ENCODE results near the gene UBR3.

The UBR3 gene

GRCh38 chr2:169961911-169962310 lies 134.7 kb downstream of the UBR3 start:
- no peak for DNase-seq

- no peak for DNase-seq
Observed at GRCh38 chr2:169963786-169964185, 136.5 kb downstream of the UBR3 start.

GRCh38 chr2:169964740-169965139 lies 137.5 kb downstream of the UBR3 start:
- DNase-seq: no peak

- no peak for DNase-seq
Observed at GRCh38 chr2:169965495-169965894, 138.2 kb downstream of the UBR3 start.

- DNase-seq: no peak
Observed at GRCh38 chr2:169966454-169966853, 139.2 kb downstream of the UBR3 start.

GRCh38 chr2:169968743-169969142 lies 141.5 kb downstream of the UBR3 start:
- DNase-seq: no peak

GRCh38 chr2:169975221-169975620 lies 148.0 kb downstream of the UBR3 start:
- DNase-seq: no peak

GRCh38 chr2:169976335-169976851 lies 149.1 kb downstream of the UBR3 start:
- no peak for DNase-seq

- no peak for DNase-seq
Observed at GRCh38 chr2:169977530-169977929, 150.3 kb downstream of the UBR3 start.

- no peak for DNase-seq
Observed at GRCh38 chr2:169978402-169979017, 151.3 kb downstream of the UBR3 start.

- DNase-seq: no peak
Observed at GRCh38 chr2:169979025-169979424, 151.8 kb downstream of the UBR3 start.

GRCh38 chr2:169980001-169980400 lies 152.7 kb downstream of the UBR3 start:
- no peak for DNase-seq

GRCh38 chr2:169980643-169981042 lies 153.4 kb downstream of the UBR3 start:
- no peak for DNase-seq

GRCh38 chr2:169982929-169983328 lies 155.7 kb downstream of the UBR3 start:
- no peak for DNase-seq

GRCh38 chr2:169983506-169983905 lies 156.3 kb downstream of the UBR3 start:
- DNase-seq: no peak

- DNase-seq: no peak
Observed at GRCh38 chr2:169984145-169984544, 156.9 kb downstream of the UBR3 start.

GRCh38 chr2:169994752-169995151 lies 167.5 kb downstream of the UBR3 start:
- no peak for DNase-seq

- no peak for DNase-seq
Observed at GRCh38 chr2:169997140-169997887, 170.1 kb downstream of the UBR3 start.

- DNase-seq: peak; percentile 99
Observed at GRCh38 chr2:169999054-169999453, 171.8 kb downstream of the UBR3 start.

GRCh38 chr2:170002096-170002495 lies 174.8 kb downstream of the UBR3 start:
- DNase-seq: no peak

GRCh38 chr2:170005702-170006101 lies 178.4 kb downstream of the UBR3 start:
- DNase-seq: peak; percentile 49

- DNase-seq: no peak
Observed at GRCh38 chr2:170006587-170007325, 179.5 kb downstream of the UBR3 start.

- no peak for DNase-seq
Observed at GRCh38 chr2:170009209-170009608, 182.0 kb downstream of the UBR3 start.

GRCh38 chr2:170012773-170013172 lies 185.5 kb downstream of the UBR3 start:
- DNase-seq: no peak

Measured in NCI-H1694 treated with DMSO at 0.1 percent for 48 hours (cell line).